Urinary bladder (tissue), 4 donors: ENCODE measurements around the gene FAF1. TPM values are rescaled to one million over a fixed set of nuclear protein-coding genes. Genes with fewer than 3 reads are reported as not detected.

Experiments used
- DNase-seq: peaks from one replicate; pipeline ENCODE4 v3.0.0-alpha.2; 2015; ENCODE audit errors: extremely low spot score
- H3K27ac ChIP-seq: one replicate; pipeline ENCODE4 v1.5.1; 2013; ENCODE audit warnings: low read depth, mild to moderate bottlenecking, moderate library complexity
- H3K36me3 ChIP-seq: one replicate; pipeline ENCODE4 v1.6.1; 2013; ENCODE audit warnings: mild to moderate bottlenecking, moderate library complexity; ENCODE audit not compliant: insufficient read depth
- H3K4me1 ChIP-seq: one replicate; pipeline ENCODE4 v1.6.1; 2013; ENCODE audit warnings: mild to moderate bottlenecking, moderate library complexity; ENCODE audit not compliant: insufficient read depth
- H3K4me3 ChIP-seq: one replicate; pipeline ENCODE4 v1.5.1; 2013; ENCODE audit warnings: low read depth, low read length
- WGBS: extraction: QIAGEN DNeasy Blood & Tissue Kit; methylation state at CpG from one replicate; pipeline ENCODE4 v1.1.7; 2013; 5-methylcytosine and 5-hydroxymethylcytosine counted together
- polyA plus RNA-seq: library from polyadenylated mRNA; stranded (reverse); fragments of 200-250 nt; gene quantifications from one replicate; pipeline ENCODE4 v1.2.3, GENCODE V29; 2013
- total RNA-seq: library from RNA; depleted of rRNA; stranded (reverse); fragments of >200 nt; gene quantifications from one replicate; pipeline ENCODE4 v1.2.3, GENCODE V29; 2014
- donor health status: healthy with polysubstance abuse.
- donor health status: healthy.

Gene FAF1
- total and polyA plus RNA-seq, 2 donors: 42.3 to 84.6 TPM

GRCh38 chr1:50497007-50497406 is 463.1 kb downstream of the FAF1 start:
- no peak overlapping the region for H3K27ac ChIP-seq
- 96% methylated on average over 1 of the region's 1 CpG for WGBS
- DNase-seq: no peak
- H3K36me3 ChIP-seq: no peaks in the 10 kb centered on the region
- no peaks in the 10 kb centered on the region for H3K4me1 ChIP-seq
- H3K4me3 ChIP-seq: no peak overlapping the region

GRCh38 chr1:50493710-50494109 is 466.4 kb downstream of the FAF1 start:
- WGBS: 88% methylated on average over 2 of the region's 2 CpGs
- Histone ChIP-seq H3K4me1 (no peaks in the 10 kb centered on the region), H3K27ac (no peak overlapping the region), H3K36me3 (no peaks in the 10 kb centered on the region), H3K4me3 (no peak overlapping the region)
- DNase-seq: no peak

DNA sequence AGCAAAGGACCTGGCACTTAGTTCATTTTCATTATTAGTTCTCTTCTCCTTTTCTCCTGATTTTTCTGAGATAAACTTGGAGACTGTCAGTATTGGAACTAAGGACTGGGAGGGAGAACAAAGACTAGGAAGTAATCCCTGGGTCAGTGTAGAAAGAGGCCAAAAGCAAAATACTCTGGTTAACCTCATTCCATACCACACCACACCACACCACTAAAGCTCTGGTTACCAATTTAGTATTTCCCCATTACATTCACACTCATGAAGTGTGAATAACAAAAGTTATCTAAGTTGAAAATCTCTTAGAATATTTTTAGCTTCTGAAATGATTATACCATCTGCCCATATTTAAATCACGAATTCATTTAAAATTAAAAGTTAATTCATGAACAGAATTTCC is 467.9 kb downstream of the FAF1 start:
- 100% methylated on average over 1 of the region's 1 CpG for WGBS
- Histone ChIP-seq H3K27ac (no peak overlapping the region), H3K4me1 (no peaks in the 10 kb centered on the region), H3K36me3 (no peaks in the 10 kb centered on the region), H3K4me3 (no peak overlapping the region)
- DNase-seq: no peak

DNA sequence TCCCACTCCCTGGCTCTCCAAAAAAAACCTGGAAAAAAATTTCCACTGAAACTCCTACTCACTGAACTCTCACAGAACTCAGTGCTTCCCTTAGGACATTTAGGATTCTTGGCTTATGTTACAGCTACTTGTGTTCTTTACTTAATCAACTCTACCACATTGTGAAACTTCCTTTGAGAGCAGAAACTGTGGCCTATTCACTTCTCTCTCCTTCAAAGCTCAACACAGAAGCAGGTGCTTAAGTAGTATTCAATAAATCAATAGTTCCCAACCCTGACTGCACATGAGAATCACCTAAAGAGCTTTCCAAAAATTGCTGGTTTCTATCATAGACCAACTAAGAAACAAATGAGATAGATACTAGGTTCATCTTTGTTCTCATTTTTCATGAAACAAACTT is 468.9 kb downstream of the FAF1 start:
- H3K36me3 ChIP-seq: no peaks in the 10 kb centered on the region
- DNase-seq: no peak
- H3K27ac ChIP-seq: no peak overlapping the region
- H3K4me1 ChIP-seq: no peaks in the 10 kb centered on the region
- H3K4me3 ChIP-seq: no peak overlapping the region

- Histone ChIP-seq H3K36me3 (no peaks in the 10 kb centered on the region), H3K27ac (no peak overlapping the region), H3K4me1 (no peaks in the 10 kb centered on the region), H3K4me3 (no peak overlapping the region)
- 92% methylated on average over 2 of the region's 2 CpGs for WGBS
- DNase-seq: no peak
Measured at GRCh38 chr1:50490640-50491039, 469.4 kb downstream of the FAF1 start.

DNA sequence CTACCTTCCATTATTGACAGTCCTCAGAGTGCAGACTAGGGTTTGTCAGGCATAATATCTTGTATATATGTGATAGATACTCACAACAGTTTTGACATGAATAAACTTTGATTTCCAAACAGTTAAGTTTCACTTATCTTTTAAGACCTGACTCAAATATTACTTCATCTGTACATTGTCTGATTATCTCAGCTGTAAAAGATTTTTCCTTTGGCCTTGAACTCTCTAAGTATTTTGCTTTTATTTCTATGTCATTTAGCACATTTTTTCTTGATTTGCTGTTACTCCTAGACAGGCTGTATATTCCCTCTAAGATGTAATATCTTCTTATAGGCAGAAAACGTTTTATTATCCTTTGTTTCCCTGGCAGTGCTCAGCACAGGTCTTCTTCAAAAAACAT is 471.2 kb downstream of the FAF1 start:
- Histone ChIP-seq H3K4me3 (no peak overlapping the region), H3K36me3 (no peaks in the 10 kb centered on the region), H3K27ac (no peak overlapping the region), H3K4me1 (no peaks in the 10 kb centered on the region)
- no peak for DNase-seq
- 21% methylated on average over 1 of the region's 1 CpG for WGBS

DNA sequence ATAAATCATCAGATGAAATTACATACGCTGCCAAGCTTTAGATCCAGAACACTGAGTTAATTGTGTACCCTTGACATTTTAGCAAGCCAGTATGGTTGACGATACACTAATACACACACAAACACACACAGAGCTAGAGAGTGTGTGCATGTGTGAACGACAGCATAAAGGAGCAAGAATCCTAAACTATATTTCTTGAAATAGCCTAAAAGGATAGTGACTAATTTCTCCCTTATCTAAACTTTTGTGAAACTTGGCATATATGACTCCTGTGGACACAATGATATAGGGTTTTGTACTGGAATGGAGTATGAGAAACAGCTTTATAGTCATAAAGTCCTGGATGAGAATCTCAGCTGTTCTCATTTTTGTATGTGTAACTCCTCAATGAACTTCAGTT is 471.7 kb downstream of the FAF1 start:
- Histone ChIP-seq H3K36me3 (no peaks in the 10 kb centered on the region), H3K4me1 (no peaks in the 10 kb centered on the region), H3K4me3 (no peak overlapping the region)

GRCh38 chr1:50487725-50488124 is 472.3 kb downstream of the FAF1 start:
- no peak for DNase-seq
- H3K27ac ChIP-seq: no peak overlapping the region
- no peaks in the 10 kb centered on the region for H3K4me1 ChIP-seq
- no peak overlapping the region for H3K4me3 ChIP-seq
- 93% methylated on average over 1 of the region's 1 CpG for WGBS
- H3K36me3 ChIP-seq: no peaks in the 10 kb centered on the region

More for the DNA sequence above, 471.7 kb downstream of the FAF1 start:
- 42% methylated on average over 3 of the region's 3 CpGs for WGBS
- DNase-seq: peak; percentile 20
- H3K27ac ChIP-seq: no peak overlapping the region

GRCh38 chr1:50481142-50481736 is 478.8 kb downstream of the FAF1 start:
- no peaks in the 10 kb centered on the region for H3K4me1 ChIP-seq
- no peak overlapping the region for H3K27ac ChIP-seq
- WGBS: 93% methylated on average over 2 of the region's 2 CpGs
- H3K36me3 ChIP-seq: no peaks in the 10 kb centered on the region
- no peak overlapping the region for H3K4me3 ChIP-seq
- no peak for DNase-seq

- Histone ChIP-seq H3K36me3 (no peaks in the 10 kb centered on the region), H3K4me3 (no peak overlapping the region), H3K27ac (no peak overlapping the region), H3K4me1 (no peaks in the 10 kb centered on the region)
- WGBS: 95% methylated on average over 1 of the region's 1 CpG
- no peak for DNase-seq
Measured at GRCh38 chr1:50476800-50477199, 483.3 kb downstream of the FAF1 start.

- no peaks in the 10 kb centered on the region for H3K36me3 ChIP-seq
- no peak overlapping the region for H3K4me3 ChIP-seq
- no peak overlapping the region for H3K27ac ChIP-seq
- H3K4me1 ChIP-seq: no peaks in the 10 kb centered on the region
- 87% methylated on average over 7 of the region's 7 CpGs for WGBS
- DNase-seq: no peak
Measured at GRCh38 chr1:50474859-50475809, 484.9 kb downstream of the FAF1 start.

- Histone ChIP-seq H3K27ac (no peak overlapping the region), H3K36me3 (no peaks in the 10 kb centered on the region)
- no peak for DNase-seq
Measured at GRCh38 chr1:50473513-50473912, 486.6 kb downstream of the FAF1 start.

DNA sequence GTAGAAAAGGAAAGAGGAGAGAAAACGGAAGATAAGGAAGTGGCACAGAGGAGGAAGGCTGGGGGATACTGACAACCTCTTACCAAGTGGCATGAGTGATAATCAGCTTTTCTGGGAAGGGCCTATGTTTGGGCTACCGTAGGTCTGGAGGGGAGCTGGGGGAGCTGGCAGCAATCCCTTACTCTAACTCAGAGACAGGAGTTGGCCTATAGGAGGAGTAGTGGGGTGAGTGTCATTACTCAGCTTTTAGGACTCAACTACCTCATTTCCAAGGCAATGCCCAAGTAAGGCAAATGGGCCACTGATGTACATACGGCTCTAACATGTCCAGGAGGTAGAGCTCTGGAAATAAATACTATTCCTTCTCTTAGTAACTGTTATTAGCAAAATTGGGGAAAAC is 488.1 kb downstream of the FAF1 start:
- DNase-seq: no peak
- Histone ChIP-seq H3K36me3 (no peaks in the 10 kb centered on the region), H3K4me1 (no peaks in the 10 kb centered on the region), H3K4me3 (no peak overlapping the region), H3K27ac (no peak overlapping the region)
- WGBS: 90% methylated on average over 3 of the region's 3 CpGs

More at GRCh38 chr1:50473513-50473912, 486.6 kb downstream of the FAF1 start:
- H3K4me3 ChIP-seq: no peak overlapping the region
- H3K4me1 ChIP-seq: no peaks in the 10 kb centered on the region

- Histone ChIP-seq H3K4me1 (no peaks in the 10 kb centered on the region), H3K36me3 (no peaks in the 10 kb centered on the region), H3K27ac (no peak overlapping the region), H3K4me3 (no peak overlapping the region)
- WGBS: 78% methylated on average over 2 of the region's 2 CpGs
- DNase-seq: no peak
Measured at GRCh38 chr1:50462964-50463363, 497.1 kb downstream of the FAF1 start.
